ENCODE results near the gene SUN3.
"Not testable (repeated sequence)": the region's sequence is repeated elsewhere in the genome, so short reads cannot be mapped to it uniquely, and the experiment has no call there.

The SUN3 gene

GRCh38 chr7:47988496-47989386 is 40.2 kb downstream of the SUN3 start:
- TF ChIP-seq CTCF (IDR thresholded peaks at IDR 0.05; ENCODE audit: low read depth, low read length), result peak; percentile 58
- DNase-seq (ENCODE audit: low read depth, low spot score), result peak; percentile 16
- in situ Hi-C loops (cut with HindIII; ENCODE audit: low sequenced_read_pairs), result no loop called here
- H3K4me3 ChIP-seq (ENCODE audit: low read depth, low read length), result no peak overlapping the region

GRCh38 chr7:47982610-47983009 is 46.3 kb downstream of the SUN3 start:
- TF ChIP-seq CTCF (IDR thresholded peaks at IDR 0.05; ENCODE audit: low read depth, low read length), result no peak
- in situ Hi-C loops (cut with HindIII; ENCODE audit: low sequenced_read_pairs), result no loop called here
- no peak for DNase-seq (ENCODE audit: low read depth, low spot score)

GRCh38 chr7:47980648-47981047 is 48.3 kb downstream of the SUN3 start:
- in situ Hi-C loops (cut with HindIII; ENCODE audit: low sequenced_read_pairs); DNase-seq (ENCODE audit: low read depth, low spot score); H3K4me3 ChIP-seq (ENCODE audit: low read depth, low read length): not testable (repeated sequence)

More at GRCh38 chr7:47982610-47983009, 46.3 kb downstream of the SUN3 start:
- no peak overlapping the region for H3K4me3 ChIP-seq (ENCODE audit: low read depth, low read length)

GRCh38 chr7:47979832-47980181 is 49.1 kb downstream of the SUN3 start:
- no peak for DNase-seq (ENCODE audit: low read depth, low spot score)
- in situ Hi-C loops (cut with HindIII; ENCODE audit: low sequenced_read_pairs), result no loop called here
- H3K4me3 ChIP-seq (ENCODE audit: low read depth, low read length), result peak overlapping the region; percentile 64
- TF ChIP-seq CTCF (IDR thresholded peaks at IDR 0.05; ENCODE audit: low read depth, low read length), result no peak

GRCh38 chr7:47979145-47979831 is 49.6 kb downstream of the SUN3 start, which contains the start of gene HUS1:
Gene HUS1, minus strand, starts transcription at chr7:47979615. Its CDS starts 96 bp downstream, at chr7:47979519.
- in situ Hi-C loops (cut with HindIII; ENCODE audit: low sequenced_read_pairs), result no loop called here
- peak within 1 kb of the TSS; percentile 64 for H3K4me3 ChIP-seq (ENCODE audit: low read depth, low read length)
- DNase-seq (ENCODE audit: low read depth, low spot score), result peak; percentile 90
- no peak for TF ChIP-seq CTCF (IDR thresholded peaks at IDR 0.05; ENCODE audit: low read depth, low read length)

- no peak for DNase-seq (ENCODE audit: low read depth, low spot score)
- no peak for TF ChIP-seq CTCF (IDR thresholded peaks at IDR 0.05; ENCODE audit: low read depth, low read length)
- H3K4me3 ChIP-seq (ENCODE audit: low read depth, low read length), result peak overlapping the region; percentile 64
- in situ Hi-C loops (cut with HindIII; ENCODE audit: low sequenced_read_pairs), result no loop called here
Measured at GRCh38 chr7:47978790-47979144, 50.1 kb downstream of the SUN3 start.

GRCh38 chr7:47973739-47974138 is 55.2 kb downstream of the SUN3 start:
- DNase-seq (ENCODE audit: low read depth, low spot score), result no peak
- H3K4me3 ChIP-seq (ENCODE audit: low read depth, low read length), result no peak overlapping the region
- no peak for TF ChIP-seq CTCF (IDR thresholded peaks at IDR 0.05; ENCODE audit: low read depth, low read length)
- in situ Hi-C loops (cut with HindIII; ENCODE audit: low sequenced_read_pairs), result no loop called here
